Upper lobe of left lung (tissue), 6 donors: ENCODE results near the gene NUP210L. TPM values are rescaled to one million over a fixed set of nuclear protein-coding genes. Genes with fewer than 3 reads are reported as not detected.
A peak's percentile ranks its signal among the peaks of the same experiment; 100 is the strongest.

Source experiments
- ATAC-seq, 2 donors: fragments of 200-7000 bp; cut with Tn5 transposase; one replicate each; pipeline ENCODE4 v1.9.1; 2022; ENCODE audit warnings: mild to moderate bottlenecking in 2 of 2, moderate library complexity in 2 of 2; ENCODE audit not compliant: low FRiP score in 2 of 2
- DNase-seq, 2 donors: peaks; one replicate each; pipeline ENCODE4 v3.0.0-alpha.2; 2019 to 2020
- H3K27ac ChIP-seq, 4 donors: fragments of 200-600 bp; sonication (generic); one replicate each; pipeline ENCODE4 v1.5.1; 2016 to 2019
- H3K27me3 ChIP-seq, 4 donors: fragments of 200-600 bp; sonication (generic); one replicate each; pipeline ENCODE4 v1.5.1; 2017 to 2019
- H3K36me3 ChIP-seq, 4 donors: fragments of 200-600 bp; sonication (generic); one replicate each; pipeline ENCODE4 v1.5.1; 2016 to 2019
- H3K4me1 ChIP-seq, 4 donors: fragments of 200-600 bp; sonication (generic); one replicate each; pipeline ENCODE4 v1.5.1; 2018 to 2019
- H3K4me3 ChIP-seq, 4 donors: fragments of 200-600 bp; sonication (generic); one replicate each; pipeline ENCODE4 v1.5.1; 2017 to 2019; ENCODE audit warnings: mild to moderate bottlenecking in 2 of 4, moderate library complexity in 1 of 4
- H3K9me3 ChIP-seq, 4 donors: fragments of 200-600 bp; sonication (generic); one replicate each; pipeline ENCODE4 v1.5.1; 2018 to 2019
- CTCF ChIP-seq, 6 experiments: fragments of 450-650 bp in 4 of 6; fragments of 200-600 bp in 2 of 6; sonication (generic) in 2 of 6; IDR thresholded peaks; one replicate each; pipeline ENCODE4 v1.5.1; 2016 to 2019; ENCODE audit warnings: antibody characterized with exemption in 6 of 6
- EP300 ChIP-seq, 4 donors: sonication (generic); formaldehyde crosslinking; IDR thresholded peaks; one replicate each; pipeline ENCODE4 v1.5.1; 2017; ENCODE audit warnings: antibody characterized with exemption in 4 of 4, control low read depth in 2 of 4
- POLR2A ChIP-seq, 4 donors: fragments of 450-650 bp; IDR thresholded peaks; one replicate each; pipeline ENCODE4 v1.5.1; 2016 to 2017; ENCODE audit warnings: antibody characterized with exemption in 4 of 4, mild to moderate bottlenecking in 2 of 4
- POLR2AphosphoS5 ChIP-seq, 2 donors: sonication (generic); formaldehyde crosslinking; IDR thresholded peaks; one replicate each; pipeline ENCODE4 v1.5.1; 2017; ENCODE audit warnings: antibody characterized with exemption in 2 of 2
- WGBS, 2 donors: methylation state at CpG; one replicate each; pipeline ENCODE4 v1.1.5; 2017 to 2018; 5-methylcytosine and 5-hydroxymethylcytosine counted together
- total RNA-seq, 6 donors: library from RNA; depleted of rRNA in 4 of 6; stranded (reverse); fragments of >200 nt in 4 of 6; gene quantifications; one replicate each; pipeline versions ENCODE4 v1.1.0 to v1.2.1, GENCODE V29; 2016 to 2021
- donor health status: DM: no; HTN: no; CAD: no; lungs with moderate emphysema.
- donor health status: DM: no; HTN: yes; CAD: no; lungs with severe emphysema.

Gene NUP210L
- total RNA-seq, 6 donors from 2014 or later, result 0.11 to 0.91 (median 0.30) TPM; not detected in 2

- ATAC-seq, result peak in 1 of 2 donors; percentile 59
- peaks cover 0 to 8% (median 1%) of the 10 kb centered on the region in 4 donors for H3K4me1 ChIP-seq
- H3K4me3 ChIP-seq, result no peak within 1 kb of the TSS
- no peaks in the 10 kb centered on the region for H3K27me3 ChIP-seq
- DNase-seq, result no peak
- WGBS, 2 donors, result 17 to 33% methylated on average over 1 of the region's 1 CpG
- TF ChIP-seq POLR2AphosphoS5 (IDR thresholded peaks at IDR 0.05), result no peak
- no peak for TF ChIP-seq POLR2A (IDR thresholded peaks at IDR 0.05)
- no peak for TF ChIP-seq CTCF (IDR thresholded peaks at IDR 0.05)
- no peak for TF ChIP-seq EP300 (IDR thresholded peaks at IDR 0.05)
- no peaks in the 10 kb centered on the region for H3K9me3 ChIP-seq
- no peak within 1 kb of the TSS for H3K27ac ChIP-seq
- H3K36me3 ChIP-seq, result no peaks in the 10 kb centered on the region
Observed at GRCh38 chr1:154191990-154192461, 37.2 kb upstream of the NUP210L start, which contains the start of gene TPM3. Gene TPM3, minus strand, starts transcription at chr1:154192100. Its CDS starts 82 bp downstream, at chr1:154192018.

GRCh38 chr1:154190550-154190949, 35.7 kb upstream of the NUP210L start:
- Histone ChIP-seq H3K9me3 (no peaks in the 10 kb centered on the region), H3K4me3 (no peak overlapping the region), H3K36me3 (no peaks in the 10 kb centered on the region), H3K4me1 (peaks cover 0 to 8% (median 1%) of the 10 kb centered on the region in 4 donors), H3K27me3 (no peaks in the 10 kb centered on the region), H3K27ac (no peak overlapping the region)
- WGBS, 2 donors, result 21 to 50% methylated on average over 1 of the region's 1 CpG
- no peak for ATAC-seq
- DNase-seq, result peak in 1 of 2 donors; percentile 30
- no peak for TF ChIP-seq POLR2AphosphoS5 (IDR thresholded peaks at IDR 0.05)
- TF ChIP-seq POLR2A (IDR thresholded peaks at IDR 0.05), result no peak
- TF ChIP-seq EP300 (IDR thresholded peaks at IDR 0.05), result no peak
- no peak for TF ChIP-seq CTCF (IDR thresholded peaks at IDR 0.05)

- H3K9me3 ChIP-seq, result no peaks in the 10 kb centered on the region
- WGBS, 2 donors, result 43 to 48% methylated on average over 2 of the region's 2 CpGs
- H3K4me1 ChIP-seq, result peaks cover 4 to 10% (median 5%) of the 10 kb centered on the region in 4 donors
- no peak overlapping the region for H3K4me3 ChIP-seq
- DNase-seq (no peak), ATAC-seq (no peak)
- H3K36me3 ChIP-seq, result no peaks in the 10 kb centered on the region
- TF ChIP-seq CTCF (IDR thresholded peaks at IDR 0.05) (no peak), POLR2AphosphoS5 (IDR thresholded peaks at IDR 0.05) (no peak), EP300 (IDR thresholded peaks at IDR 0.05) (no peak), POLR2A (IDR thresholded peaks at IDR 0.05) (no peak)
- H3K27me3 ChIP-seq, result no peaks in the 10 kb centered on the region
- no peak overlapping the region for H3K27ac ChIP-seq
Observed at GRCh38 chr1:154186852-154187501, 32.1 kb upstream of the NUP210L start.

GRCh38 chr1:154186177-154186576, 31.3 kb upstream of the NUP210L start:
- no peak overlapping the region for H3K4me3 ChIP-seq
- DNase-seq, result peak in 1 of 2 donors; percentile 70
- no peak for ATAC-seq
- H3K27ac ChIP-seq, result no peak overlapping the region
- H3K27me3 ChIP-seq, result no peaks in the 10 kb centered on the region
- H3K4me1 ChIP-seq, result peaks cover 6 to 18% (median 11%) of the 10 kb centered on the region in 4 donors
- no peaks in the 10 kb centered on the region for H3K36me3 ChIP-seq
- TF ChIP-seq POLR2AphosphoS5 (IDR thresholded peaks at IDR 0.05) (no peak), CTCF (IDR thresholded peaks at IDR 0.05) (peak in 4 of 6 experiments; percentile 38 to 57 (median 47))
- no peaks in the 10 kb centered on the region for H3K9me3 ChIP-seq
- WGBS, 2 donors, result 57 to 73% methylated on average over 1 of the region's 1 CpG
